Measurements from ENCODE around the gene EEF1E1.

The EEF1E1 gene

DNA sequence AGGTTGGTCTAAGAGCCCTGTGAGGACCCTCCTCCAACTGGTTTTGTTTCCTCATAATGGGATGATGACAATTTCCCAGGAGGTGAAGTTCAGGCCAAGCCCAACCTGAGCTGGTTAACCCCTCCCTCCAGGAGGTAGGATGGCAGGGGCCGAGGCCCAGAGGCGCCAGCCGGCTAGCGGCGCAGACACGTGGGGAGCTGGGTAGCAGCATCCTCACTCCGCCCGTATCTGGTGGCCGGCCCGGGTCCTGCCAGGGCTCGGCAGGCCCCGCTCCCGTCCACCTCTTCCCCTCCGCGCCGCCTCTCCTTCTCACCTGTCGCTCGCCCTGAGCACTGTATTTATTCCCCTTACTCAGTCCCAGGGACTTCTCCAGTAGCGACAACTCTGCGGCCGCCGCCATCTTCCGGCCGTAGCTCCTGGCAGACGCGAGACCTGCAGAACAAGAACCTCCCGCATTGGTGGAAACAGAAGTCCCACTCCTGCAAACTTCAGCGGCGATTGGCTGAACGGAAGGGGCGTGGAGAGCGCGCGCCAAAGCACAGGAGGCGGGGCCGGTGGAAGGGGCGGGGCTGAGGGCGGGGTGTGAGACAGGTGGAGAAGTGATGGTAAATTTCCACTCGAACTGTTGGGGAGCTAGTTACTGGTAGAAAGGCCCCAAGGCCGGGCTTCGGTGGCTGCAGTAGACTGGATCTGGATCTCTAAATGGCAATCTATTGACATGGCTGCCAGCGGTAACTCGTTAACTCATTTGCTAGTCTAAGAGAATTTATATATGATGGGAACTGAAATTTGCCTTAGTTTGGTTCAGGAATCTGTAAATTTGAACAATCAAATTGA, at the start of gene EEF1E1 (continued):
- TF ChIP-seq ZNF571 (tag by site-specific recombination; IDR thresholded peaks at IDR 0.05) (no peak), ZNF211 (tag by site-specific recombination; IDR thresholded peaks at IDR 0.05; ENCODE audit: low read depth) (no peak), ZNF76 (tag by site-specific recombination; IDR thresholded peaks at IDR 0.05; ENCODE audit: borderline replicate concordance, low read depth) (peak; percentile 83; the same call in 1 of the 2 replicates), ZNF529 (tag by site-specific recombination; IDR thresholded peaks at IDR 0.05; ENCODE audit: insufficient replicate concordance) (no peak), ZBTB21 (tag by site-specific recombination; IDR thresholded peaks at IDR 0.05) (no peak), ZNF324 (tag by site-specific recombination; IDR thresholded peaks at IDR 0.05) (peak; percentile 72; the same call in 1 of the 2 replicates), ZNF350 (tag by site-specific recombination; IDR thresholded peaks at IDR 0.05) (no peak), ZNF549 (tag by site-specific recombination; IDR thresholded peaks at IDR 0.05) (no peak), ZNF175 (tag by site-specific recombination; IDR thresholded peaks at IDR 0.05) (no peak), ZNF248 (tag by site-specific recombination; IDR thresholded peaks at IDR 0.05) (no peak), BCL11B (tag by site-specific recombination; IDR thresholded peaks at IDR 0.05; ENCODE audit: low read depth) (no peak), ZNF223 (tag by site-specific recombination; IDR thresholded peaks at IDR 0.05) (no peak), ZNF426 (tag by site-specific recombination; IDR thresholded peaks at IDR 0.05) (no peak), MZF1 (tag by site-specific recombination; IDR thresholded peaks at IDR 0.05; ENCODE audit: borderline replicate concordance) (no peak), ZNF16 (tag by site-specific recombination; IDR thresholded peaks at IDR 0.05; ENCODE audit: low read depth) (no peak), ZNF677 (tag by site-specific recombination; IDR thresholded peaks at IDR 0.05) (no peak), ZNF664 (tag by site-specific recombination; IDR thresholded peaks at IDR 0.05) (no peak), ZFP41 (tag by site-specific recombination; IDR thresholded peaks at IDR 0.05; ENCODE audit: borderline replicate concordance) (no peak), TRIM28 (IDR thresholded peaks at IDR 0.05; ENCODE audit: borderline replicate concordance, low read length) (peak; percentile 68; the same call in 1 of the 2 replicates), SP3 (tag by site-specific recombination; IDR thresholded peaks at IDR 0.05) (peak; percentile 97), ZNF138 (tag by site-specific recombination; IDR thresholded peaks at IDR 0.05; ENCODE audit: borderline replicate concordance) (no peak), ZNF354C (tag by site-specific recombination; IDR thresholded peaks at IDR 0.05; ENCODE audit: borderline replicate concordance, low read depth) (no peak), ZNF544 (tag by site-specific recombination; IDR thresholded peaks at IDR 0.05) (no peak), FEZF1 (tag by site-specific recombination; IDR thresholded peaks at IDR 0.05) (no peak)
- TF ChIP-seq, protein P1, sequence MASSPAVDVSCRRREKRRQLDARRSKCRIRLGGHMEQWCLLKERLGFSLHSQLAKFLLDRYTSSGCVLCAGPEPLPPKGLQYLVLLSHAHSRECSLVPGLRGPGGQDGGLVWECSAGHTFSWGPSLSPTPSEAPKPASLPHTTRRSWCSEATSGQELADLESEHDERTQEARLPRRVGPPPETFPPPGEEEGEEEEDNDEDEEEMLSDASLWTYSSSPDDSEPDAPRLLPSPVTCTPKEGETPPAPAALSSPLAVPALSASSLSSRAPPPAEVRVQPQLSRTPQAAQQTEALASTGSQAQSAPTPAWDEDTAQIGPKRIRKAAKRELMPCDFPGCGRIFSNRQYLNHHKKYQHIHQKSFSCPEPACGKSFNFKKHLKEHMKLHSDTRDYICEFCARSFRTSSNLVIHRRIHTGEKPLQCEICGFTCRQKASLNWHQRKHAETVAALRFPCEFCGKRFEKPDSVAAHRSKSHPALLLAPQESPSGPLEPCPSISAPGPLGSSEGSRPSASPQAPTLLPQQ (tag by site-specific recombination; IDR thresholded peaks at IDR 0.05): peak; percentile 74; the same call in 1 of the 2 replicates
- TF ChIP-seq, protein P2, sequence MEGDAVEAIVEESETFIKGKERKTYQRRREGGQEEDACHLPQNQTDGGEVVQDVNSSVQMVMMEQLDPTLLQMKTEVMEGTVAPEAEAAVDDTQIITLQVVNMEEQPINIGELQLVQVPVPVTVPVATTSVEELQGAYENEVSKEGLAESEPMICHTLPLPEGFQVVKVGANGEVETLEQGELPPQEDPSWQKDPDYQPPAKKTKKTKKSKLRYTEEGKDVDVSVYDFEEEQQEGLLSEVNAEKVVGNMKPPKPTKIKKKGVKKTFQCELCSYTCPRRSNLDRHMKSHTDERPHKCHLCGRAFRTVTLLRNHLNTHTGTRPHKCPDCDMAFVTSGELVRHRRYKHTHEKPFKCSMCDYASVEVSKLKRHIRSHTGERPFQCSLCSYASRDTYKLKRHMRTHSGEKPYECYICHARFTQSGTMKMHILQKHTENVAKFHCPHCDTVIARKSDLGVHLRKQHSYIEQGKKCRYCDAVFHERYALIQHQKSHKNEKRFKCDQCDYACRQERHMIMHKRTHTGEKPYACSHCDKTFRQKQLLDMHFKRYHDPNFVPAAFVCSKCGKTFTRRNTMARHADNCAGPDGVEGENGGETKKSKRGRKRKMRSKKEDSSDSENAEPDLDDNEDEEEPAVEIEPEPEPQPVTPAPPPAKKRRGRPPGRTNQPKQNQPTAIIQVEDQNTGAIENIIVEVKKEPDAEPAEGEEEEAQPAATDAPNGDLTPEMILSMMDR (tag by site-specific recombination; IDR thresholded peaks at IDR 0.05): no peak
- TF ChIP-seq, protein P3, sequence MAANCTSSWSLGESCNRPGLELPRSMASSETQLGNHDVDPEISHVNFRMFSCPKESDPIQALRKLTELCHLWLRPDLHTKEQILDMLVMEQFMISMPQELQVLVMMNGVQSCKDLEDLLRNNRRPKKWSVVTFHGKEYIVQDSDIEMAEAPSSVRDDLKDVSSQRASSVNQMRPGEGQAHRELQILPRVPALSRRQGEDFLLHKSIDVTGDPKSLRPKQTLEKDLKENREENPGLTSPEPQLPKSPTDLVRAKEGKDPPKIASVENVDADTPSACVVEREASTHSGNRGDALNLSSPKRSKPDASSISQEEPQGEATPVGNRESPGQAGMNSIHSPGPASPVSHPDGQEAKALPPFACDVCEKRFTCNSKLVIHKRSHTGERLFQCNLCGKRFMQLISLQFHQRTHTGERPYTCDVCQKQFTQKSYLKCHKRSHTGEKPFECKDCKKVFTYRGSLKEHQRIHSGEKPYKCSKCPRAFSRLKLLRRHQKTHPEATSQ (tag by site-specific recombination; IDR thresholded peaks at IDR 0.05): 0 out of 2 replicates have a peak, but pooled peaks have one; percentile 28
- TF ChIP-seq, protein P4, sequence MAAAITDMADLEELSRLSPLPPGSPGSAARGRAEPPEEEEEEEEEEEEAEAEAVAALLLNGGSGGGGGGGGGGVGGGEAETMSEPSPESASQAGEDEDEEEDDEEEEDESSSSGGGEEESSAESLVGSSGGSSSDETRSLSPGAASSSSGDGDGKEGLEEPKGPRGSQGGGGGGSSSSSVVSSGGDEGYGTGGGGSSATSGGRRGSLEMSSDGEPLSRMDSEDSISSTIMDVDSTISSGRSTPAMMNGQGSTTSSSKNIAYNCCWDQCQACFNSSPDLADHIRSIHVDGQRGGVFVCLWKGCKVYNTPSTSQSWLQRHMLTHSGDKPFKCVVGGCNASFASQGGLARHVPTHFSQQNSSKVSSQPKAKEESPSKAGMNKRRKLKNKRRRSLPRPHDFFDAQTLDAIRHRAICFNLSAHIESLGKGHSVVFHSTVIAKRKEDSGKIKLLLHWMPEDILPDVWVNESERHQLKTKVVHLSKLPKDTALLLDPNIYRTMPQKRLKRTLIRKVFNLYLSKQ (tag by site-specific recombination; IDR thresholded peaks at IDR 0.05; ENCODE audit: borderline replicate concordance): no peak
- TF ChIP-seq, protein P5, sequence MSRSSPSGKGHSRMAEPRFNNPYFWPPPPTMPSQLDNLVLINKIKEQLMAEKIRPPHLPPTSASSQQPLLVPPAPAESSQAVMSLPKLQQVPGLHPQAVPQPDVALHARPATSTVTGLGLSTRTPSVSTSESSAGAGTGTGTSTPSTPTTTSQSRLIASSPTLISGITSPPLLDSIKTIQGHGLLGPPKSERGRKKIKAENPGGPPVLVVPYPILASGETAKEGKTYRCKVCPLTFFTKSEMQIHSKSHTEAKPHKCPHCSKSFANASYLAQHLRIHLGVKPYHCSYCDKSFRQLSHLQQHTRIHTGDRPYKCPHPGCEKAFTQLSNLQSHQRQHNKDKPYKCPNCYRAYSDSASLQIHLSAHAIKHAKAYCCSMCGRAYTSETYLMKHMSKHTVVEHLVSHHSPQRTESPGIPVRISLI (tag by site-specific recombination; IDR thresholded peaks at IDR 0.05): no peak; the same call in 1 of the 2 replicates
- TF ChIP-seq, protein P6, sequence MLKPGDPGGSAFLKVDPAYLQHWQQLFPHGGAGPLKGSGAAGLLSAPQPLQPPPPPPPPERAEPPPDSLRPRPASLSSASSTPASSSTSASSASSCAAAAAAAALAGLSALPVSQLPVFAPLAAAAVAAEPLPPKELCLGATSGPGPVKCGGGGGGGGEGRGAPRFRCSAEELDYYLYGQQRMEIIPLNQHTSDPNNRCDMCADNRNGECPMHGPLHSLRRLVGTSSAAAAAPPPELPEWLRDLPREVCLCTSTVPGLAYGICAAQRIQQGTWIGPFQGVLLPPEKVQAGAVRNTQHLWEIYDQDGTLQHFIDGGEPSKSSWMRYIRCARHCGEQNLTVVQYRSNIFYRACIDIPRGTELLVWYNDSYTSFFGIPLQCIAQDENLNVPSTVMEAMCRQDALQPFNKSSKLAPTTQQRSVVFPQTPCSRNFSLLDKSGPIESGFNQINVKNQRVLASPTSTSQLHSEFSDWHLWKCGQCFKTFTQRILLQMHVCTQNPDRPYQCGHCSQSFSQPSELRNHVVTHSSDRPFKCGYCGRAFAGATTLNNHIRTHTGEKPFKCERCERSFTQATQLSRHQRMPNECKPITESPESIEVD (tag by site-specific recombination; IDR thresholded peaks at IDR 0.05): no peak
